ENCODE data around the gene ARRDC4.

The ARRDC4 gene

GRCh38 chr15:97941572-97941971, 18.9 kb upstream of the ARRDC4 start:
- TF ChIP-seq EP300 (IDR thresholded peaks at IDR 0.05; ENCODE audit: borderline replicate concordance), result no peak
- no peak for TF ChIP-seq YY1 (IDR thresholded peaks at IDR 0.05; ENCODE audit: low read depth)
- TF ChIP-seq RAD21 (IDR thresholded peaks at IDR 0.05; ENCODE audit: low read depth), result no peak
- TF ChIP-seq FOXM1 (IDR thresholded peaks at IDR 0.05; ENCODE audit: borderline replicate concordance, low read depth), result no peak
- no peak for TF ChIP-seq CREB1 (IDR thresholded peaks at IDR 0.05; ENCODE audit: low read depth)

- TF ChIP-seq TCF12 (IDR thresholded peaks at IDR 0.05; ENCODE audit: low read depth) (no peak), ZBTB7A (IDR thresholded peaks at IDR 0.05; ENCODE audit: low read depth) (no peak), REST (IDR thresholded peaks at IDR 0.05; ENCODE audit: low read depth) (no peak), EGR1 (IDR thresholded peaks at IDR 0.05) (no peak), USF1 (IDR thresholded peaks at IDR 0.05) (no peak), CEBPB (IDR thresholded peaks at IDR 0.05) (no peak), EP300 (IDR thresholded peaks at IDR 0.05; ENCODE audit: borderline replicate concordance) (no peak), MAX (IDR thresholded peaks at IDR 0.05) (no peak), FOXM1 (IDR thresholded peaks at IDR 0.05; ENCODE audit: borderline replicate concordance, low read depth) (no peak)
Observed at GRCh38 chr15:97944724-97945123, 15.8 kb upstream of the ARRDC4 start.

- no peak for TF ChIP-seq EGR1 (IDR thresholded peaks at IDR 0.05)
- TF ChIP-seq ZBTB7A (IDR thresholded peaks at IDR 0.05; ENCODE audit: low read depth), result no peak
- no peak for TF ChIP-seq TAF1 (IDR thresholded peaks at IDR 0.05; ENCODE audit: low read depth)
- TF ChIP-seq REST (IDR thresholded peaks at IDR 0.05; ENCODE audit: low read depth), result no peak
- no peak for TF ChIP-seq FOXM1 (IDR thresholded peaks at IDR 0.05; ENCODE audit: borderline replicate concordance, low read depth)
- TF ChIP-seq EP300 (IDR thresholded peaks at IDR 0.05; ENCODE audit: borderline replicate concordance), result no peak
- no peak for TF ChIP-seq TEAD4 (IDR thresholded peaks at IDR 0.05)
- TF ChIP-seq RAD21 (IDR thresholded peaks at IDR 0.05; ENCODE audit: low read depth), result no peak
- no peak for TF ChIP-seq YY1 (IDR thresholded peaks at IDR 0.05; ENCODE audit: low read depth)
- TF ChIP-seq CEBPB (IDR thresholded peaks at IDR 0.05), result no peak
- no peak for TF ChIP-seq MAX (IDR thresholded peaks at IDR 0.05)
- no peak for TF ChIP-seq NFIC (IDR thresholded peaks at IDR 0.05)
- no peak for TF ChIP-seq USF1 (IDR thresholded peaks at IDR 0.05)
Observed at GRCh38 chr15:97947465-97948260, 12.8 kb upstream of the ARRDC4 start.

- no peak for TF ChIP-seq TAF1 (IDR thresholded peaks at IDR 0.05; ENCODE audit: low read depth)
- TF ChIP-seq RAD21 (IDR thresholded peaks at IDR 0.05; ENCODE audit: low read depth), result no peak
- TF ChIP-seq FOXM1 (IDR thresholded peaks at IDR 0.05; ENCODE audit: borderline replicate concordance, low read depth), result no peak
- TF ChIP-seq CREB1 (IDR thresholded peaks at IDR 0.05; ENCODE audit: low read depth), result no peak
- no peak for TF ChIP-seq EP300 (IDR thresholded peaks at IDR 0.05; ENCODE audit: borderline replicate concordance)
- TF ChIP-seq EGR1 (IDR thresholded peaks at IDR 0.05), result no peak
Observed at GRCh38 chr15:97953254-97953653, 7.2 kb upstream of the ARRDC4 start.

GRCh38 chr15:97953748-97954147, 6.8 kb upstream of the ARRDC4 start:
- TF ChIP-seq ZBTB7A (IDR thresholded peaks at IDR 0.05; ENCODE audit: low read depth), result no peak
- TF ChIP-seq TCF12 (IDR thresholded peaks at IDR 0.05; ENCODE audit: low read depth), result no peak

GRCh38 chr15:97955035-97955434, 5.5 kb upstream of the ARRDC4 start:
- no peak for TF ChIP-seq RAD21 (IDR thresholded peaks at IDR 0.05; ENCODE audit: low read depth)
- no peak for TF ChIP-seq FOXM1 (IDR thresholded peaks at IDR 0.05; ENCODE audit: borderline replicate concordance, low read depth)
- no peak for TF ChIP-seq YY1 (IDR thresholded peaks at IDR 0.05; ENCODE audit: low read depth)
- TF ChIP-seq USF1 (IDR thresholded peaks at IDR 0.05), result no peak
- no peak for TF ChIP-seq NFIC (IDR thresholded peaks at IDR 0.05)
- no peak for TF ChIP-seq REST (IDR thresholded peaks at IDR 0.05; ENCODE audit: low read depth)
- no peak for TF ChIP-seq MAX (IDR thresholded peaks at IDR 0.05)
- no peak for TF ChIP-seq EP300 (IDR thresholded peaks at IDR 0.05; ENCODE audit: borderline replicate concordance)
- no peak for TF ChIP-seq TCF12 (IDR thresholded peaks at IDR 0.05; ENCODE audit: low read depth)
- TF ChIP-seq EGR1 (IDR thresholded peaks at IDR 0.05), result no peak
